ENCODE measurements around the gene KDM8. TPM values are rescaled to one million over a fixed set of nuclear protein-coding genes. Genes with fewer than 3 reads are reported as not detected.

Gene KDM8
- total RNA-seq, 1 experiment from 2014 or later = 15.5 TPM

GRCh38 chr16:27220120-27220519, 16.8 kb downstream of the KDM8 start:
- no peak overlapping the region for H2AFZ ChIP-seq (ENCODE audit: low read length)
- no peak overlapping the region for H2AK5ac ChIP-seq (ENCODE audit: insufficient read length, low read length)
- no peak overlapping the region for H2BK15ac ChIP-seq (ENCODE audit: low read depth, low read length)
- Mint-ChIP-seq H3K9me3 (no peaks in the 10 kb centered on the region), H3K36me3 (ENCODE audit: insufficient read depth in 1 of 3, low read depth in 3 of 3) (peaks cover 4 to 12% (median 8%) of the 10 kb centered on the region in 3 experiments; a peak in 6 of 7 replicates), H3K27me3 (ENCODE audit: low read depth) (no peaks in the 10 kb centered on the region), H3K4me3 (no peak overlapping the region), H3K27ac (no peak overlapping the region), H3K4me1 (peaks cover 6% of the 10 kb centered on the region in 2 experiments)
- H3K9ac ChIP-seq (ENCODE audit: extremely low read depth, insufficient read length, low read length) = no peak overlapping the region
- no peak overlapping the region for H3K4me2 ChIP-seq (ENCODE audit: insufficient read depth, insufficient read length, low read length)
- no peak overlapping the region for H3K27ac ChIP-seq (ENCODE audit: insufficient read length, low read depth, low read length)
- H3K27me3 ChIP-seq (ENCODE audit: insufficient read depth, low read length) = no peaks in the 10 kb centered on the region
- H4K20me1 ChIP-seq (ENCODE audit: control insufficient read depth, insufficient read depth, insufficient read length) = no peaks in the 10 kb centered on the region
- H2BK5ac ChIP-seq (ENCODE audit: insufficient read length, low read length) = no peak overlapping the region
- 0 out of 2 replicates have a peak, but pooled peaks cover 2% of the 10 kb centered on the region for H3K4me1 ChIP-seq (ENCODE audit: insufficient read depth, low read length)
- no peak overlapping the region for H3K18ac ChIP-seq (ENCODE audit: insufficient read length, low read depth, low read length)
- no peak for TF ChIP-seq CTCF (conservative IDR thresholded peaks at IDR 0.05)
- H2BK120ac ChIP-seq (ENCODE audit: low read depth, low read length, poor library complexity, severe bottlenecking) = no peak overlapping the region
- no peak overlapping the region for H3K14ac ChIP-seq (ENCODE audit: insufficient read depth, low read length)
- H2BK12ac ChIP-seq (ENCODE audit: insufficient read length, low read depth, low read length) = no peak overlapping the region
- H3K79me2 ChIP-seq (ENCODE audit: insufficient read depth, low read length) = no peaks in the 10 kb centered on the region
- H2BK20ac ChIP-seq (ENCODE audit: low read depth, low read length, poor library complexity, severe bottlenecking) = no peak overlapping the region
- DNase-seq = no peak
- H3K9me3 ChIP-seq (ENCODE audit: control insufficient read depth, low read depth, low read length) = no peaks in the 10 kb centered on the region
- WGBS (ENCODE audit: extremely low coverage, insufficient read length, low lambda C conversion rate) = no CpG with 5 or more reads among the region's 9 CpGs
- no peak overlapping the region for H3K23ac ChIP-seq (ENCODE audit: insufficient read length, low read depth, low read length)
- H4K8ac ChIP-seq (replicated peaks; ENCODE audit: insufficient read length, low read depth, low read length) = no peak overlapping the region
- no peak overlapping the region for H4K5ac ChIP-seq (ENCODE audit: insufficient read length, low read depth, low read length)
- no peaks in the 10 kb centered on the region for H3K23me2 ChIP-seq (ENCODE audit: insufficient read length, low read depth, low read length, poor library complexity, severe bottlenecking)
- H4K91ac ChIP-seq (ENCODE audit: insufficient read length, low read depth, low read length) = no peak overlapping the region
- H3K79me1 ChIP-seq (ENCODE audit: insufficient read depth, low read depth, low read length, poor library complexity, severe bottlenecking) = no peaks in the 10 kb centered on the region
- H3T11ph ChIP-seq (ENCODE audit: low read length) = no peak overlapping the region
- H3K56ac ChIP-seq (ENCODE audit: insufficient read length, low read depth, low read length) = no peak overlapping the region
- no peak overlapping the region for H3K4ac ChIP-seq (ENCODE audit: low read depth, low read length)
